ENCODE results near the gene PIGP. TPM values are rescaled to one million over a fixed set of nuclear protein-coding genes. Genes with fewer than 3 reads are reported as not detected.

The PIGP gene
- total RNA-seq, 1 experiment from 2014 or later = 13.2 TPM

- Histone ChIP-seq H3K9me3 (ENCODE audit: control insufficient read depth, low read depth, low read length) (no peaks in the 10 kb centered on the region), H2AFZ (ENCODE audit: low read length) (no peak overlapping the region), H3T11ph (ENCODE audit: low read length) (no peak overlapping the region), H3K79me1 (ENCODE audit: insufficient read depth, low read depth, low read length, poor library complexity, severe bottlenecking) (peaks cover 2% of the 10 kb centered on the region), H4K91ac (ENCODE audit: insufficient read length, low read depth, low read length) (no peak overlapping the region), H2BK120ac (ENCODE audit: low read depth, low read length, poor library complexity, severe bottlenecking) (no peak overlapping the region), H3K27ac (ENCODE audit: insufficient read length, low read depth, low read length) (no peak overlapping the region), H4K20me1 (ENCODE audit: control insufficient read depth, insufficient read depth, insufficient read length) (no peaks in the 10 kb centered on the region), H3K4me2 (ENCODE audit: insufficient read depth, insufficient read length, low read length) (no peak overlapping the region), H3K79me2 (ENCODE audit: insufficient read depth, low read length) (no peaks in the 10 kb centered on the region), H2BK5ac (ENCODE audit: insufficient read length, low read length) (no peak overlapping the region), H3K18ac (ENCODE audit: insufficient read length, low read depth, low read length) (no peak overlapping the region), H3K27me3 (ENCODE audit: insufficient read depth, low read length) (no peaks in the 10 kb centered on the region), H2BK20ac (ENCODE audit: low read depth, low read length, poor library complexity, severe bottlenecking) (no peak overlapping the region), H2BK12ac (ENCODE audit: insufficient read length, low read depth, low read length) (no peak overlapping the region), H3K9ac (ENCODE audit: extremely low read depth, insufficient read length, low read length) (no peak overlapping the region), H3K56ac (ENCODE audit: insufficient read length, low read depth, low read length) (no peak overlapping the region), H4K8ac (replicated peaks; ENCODE audit: insufficient read length, low read depth, low read length) (no peak overlapping the region), H2AK5ac (ENCODE audit: insufficient read length, low read length) (no peak overlapping the region), H3K14ac (ENCODE audit: insufficient read depth, low read length) (no peak overlapping the region), H4K5ac (ENCODE audit: insufficient read length, low read depth, low read length) (no peak overlapping the region), H3K4me1 (ENCODE audit: insufficient read depth, low read length) (no peaks in the 10 kb centered on the region), H2BK15ac (ENCODE audit: low read depth, low read length) (no peak overlapping the region), H3K23ac (ENCODE audit: insufficient read length, low read depth, low read length) (no peak overlapping the region), H3K23me2 (ENCODE audit: insufficient read length, low read depth, low read length, poor library complexity, severe bottlenecking) (no peaks in the 10 kb centered on the region), H3K4ac (ENCODE audit: low read depth, low read length) (no peak overlapping the region)
- no peak overlapping the region; a peak in 1 of 7 replicates for H3K27ac Mint-ChIP-seq
- no peak for TF ChIP-seq CTCF (conservative IDR thresholded peaks at IDR 0.05)
- WGBS (ENCODE audit: extremely low coverage, insufficient read length, low lambda C conversion rate) = no CpG with 5 or more reads among the region's 2 CpGs
- H3K9me3 Mint-ChIP-seq = no peaks in the 10 kb centered on the region
- H3K4me3 Mint-ChIP-seq = no peak overlapping the region
- H3K4me1 Mint-ChIP-seq = no peaks in the 10 kb centered on the region
- no peaks in the 10 kb centered on the region for H3K27me3 Mint-ChIP-seq (ENCODE audit: low read depth)
- peaks cover 0 to 18% (median 0%) of the 10 kb centered on the region in 3 experiments; a peak in 3 of 7 replicates for H3K36me3 Mint-ChIP-seq (ENCODE audit: insufficient read depth in 1 of 3, low read depth in 3 of 3)
- no peak for DNase-seq
Measured at GRCh38 chr21:37098751-37099150, 25.9 kb upstream of the PIGP start.

Data from H9 (cell line).